ENCODE measurements around the gene NR3C2. TPM values are rescaled to one million over a fixed set of nuclear protein-coding genes. Genes with fewer than 3 reads are reported as not detected.

Gene NR3C2
- total RNA-seq, 5 donors from 2014 or later (not counting 1 experiment from before 2014, with no cell fraction given), result 33.5 to 60.4 (median 34.5) TPM

DNA sequence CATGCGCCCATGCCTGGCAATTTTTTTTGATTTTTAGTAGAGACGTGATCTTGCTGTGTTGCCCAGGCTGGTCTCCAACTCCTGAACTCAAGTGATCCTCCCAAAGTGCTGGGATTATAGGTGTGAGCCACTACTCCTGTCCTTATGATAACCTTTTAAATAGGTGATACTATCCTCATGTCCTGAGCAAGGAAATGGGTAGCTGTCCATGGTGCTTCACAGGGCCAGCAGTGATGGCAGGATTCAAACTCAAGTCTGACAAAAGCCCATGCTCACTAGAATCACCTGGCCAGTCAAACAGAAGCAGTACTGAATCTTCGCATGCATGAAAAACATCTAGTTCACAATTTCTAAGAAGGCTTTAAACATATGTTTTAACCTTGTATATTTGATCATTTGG lies 235.1 kb downstream of the NR3C2 start:
- ATAC-seq (replicated peaks in 1 of 4) (no peak), DNase-seq (no peak)
- H3K27ac Mint-ChIP-seq, result no peak overlapping the region
- no peak overlapping the region for H3K27ac ChIP-seq (ENCODE audit: low read length)
- H3K4me1 ChIP-seq (ENCODE audit: control insufficient read depth in 1 of 2, extremely low read depth in 1 of 2, insufficient read depth in 2 of 2, low read length in 2 of 2), result no peaks in the 10 kb centered on the region
- no peaks in the 10 kb centered on the region for H3K27me3 Mint-ChIP-seq
- peaks cover 10% of the 10 kb centered on the region for H3K36me3 Mint-ChIP-seq
- no peaks in the 10 kb centered on the region for H3K27me3 ChIP-seq (replicated peaks in 1 of 2; ENCODE audit: control insufficient read depth in 2 of 2, extremely low read depth in 1 of 2, insufficient read depth in 2 of 2, low read length in 1 of 2)
- ChIA-PET CTCF (interaction anchor here in 1 of 2 donors (0.6 kb wide), 1 partner anchor 518 kb away, joined by 4 read pairs; no protein-coding TSS in a partner anchor), POLR2A (no interaction called here)
- WGBS (ENCODE audit: insufficient coverage), result no CpG with 5 or more reads among the region's 3 CpGs
- H3K9me3 ChIP-seq, result no peaks in the 10 kb centered on the region
- H3K4me1 Mint-ChIP-seq, result peaks cover 21 to 44% (median 23%) of the 10 kb centered on the region in 3 donors
- no peak overlapping the region for H3K4me3 ChIP-seq (ENCODE audit: control insufficient read depth in 1 of 2, extremely low read depth in 1 of 2, low read length in 1 of 2)
- H3K4me3 Mint-ChIP-seq, result no peak overlapping the region
- no peaks in the 10 kb centered on the region for H3K9me3 Mint-ChIP-seq
- H3K36me3 ChIP-seq (ENCODE audit: control insufficient read depth in 2 of 2, extremely low read depth in 1 of 2, insufficient read depth in 1 of 2, low read length in 1 of 2), result no peaks in the 10 kb centered on the region

DNA sequence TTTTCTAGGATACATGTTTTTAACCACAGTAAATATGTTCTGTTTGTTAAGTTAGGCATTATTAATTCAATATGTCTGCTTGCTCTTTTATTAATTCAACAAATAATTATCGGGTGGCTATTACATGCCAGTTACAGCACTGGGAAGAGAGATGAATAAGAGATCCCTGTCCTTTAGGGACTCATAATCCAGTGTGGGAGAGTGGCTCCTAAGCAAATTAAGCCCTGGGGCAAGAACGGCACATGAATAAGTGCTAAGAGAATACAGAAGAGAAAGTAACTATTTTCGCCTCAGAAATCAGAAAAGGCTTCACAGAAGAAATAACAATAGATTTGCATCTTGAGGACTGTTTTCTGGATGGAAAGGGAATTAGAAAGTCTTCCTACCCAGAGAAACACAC lies 236.7 kb downstream of the NR3C2 start:
- ChIA-PET CTCF (no interaction called here), POLR2A (no interaction called here)
- WGBS (ENCODE audit: insufficient coverage), result no CpG with 5 or more reads among the region's 3 CpGs
- Histone ChIP-seq H3K4me3 (ENCODE audit: control insufficient read depth in 1 of 2, extremely low read depth in 1 of 2, low read length in 1 of 2) (no peak overlapping the region), H3K4me1 (ENCODE audit: control insufficient read depth in 1 of 2, extremely low read depth in 1 of 2, insufficient read depth in 2 of 2, low read length in 2 of 2) (no peaks in the 10 kb centered on the region), H3K9me3 (no peaks in the 10 kb centered on the region), H3K27me3 (replicated peaks in 1 of 2; ENCODE audit: control insufficient read depth in 2 of 2, extremely low read depth in 1 of 2, insufficient read depth in 2 of 2, low read length in 1 of 2) (no peaks in the 10 kb centered on the region), H3K27ac (ENCODE audit: low read length) (no peak overlapping the region), H3K36me3 (ENCODE audit: control insufficient read depth in 2 of 2, extremely low read depth in 1 of 2, insufficient read depth in 1 of 2, low read length in 1 of 2) (no peaks in the 10 kb centered on the region)
- ATAC-seq (replicated peaks in 1 of 4) (no peak), DNase-seq (no peak)
- H3K27ac Mint-ChIP-seq, result no peak overlapping the region
- H3K9me3 Mint-ChIP-seq, result no peaks in the 10 kb centered on the region
- no peak overlapping the region for H3K4me3 Mint-ChIP-seq
- no peaks in the 10 kb centered on the region for H3K27me3 Mint-ChIP-seq
- peaks cover 19 to 46% (median 25%) of the 10 kb centered on the region in 3 donors for H3K4me1 Mint-ChIP-seq
- H3K36me3 Mint-ChIP-seq, result peaks cover 7% of the 10 kb centered on the region

DNA sequence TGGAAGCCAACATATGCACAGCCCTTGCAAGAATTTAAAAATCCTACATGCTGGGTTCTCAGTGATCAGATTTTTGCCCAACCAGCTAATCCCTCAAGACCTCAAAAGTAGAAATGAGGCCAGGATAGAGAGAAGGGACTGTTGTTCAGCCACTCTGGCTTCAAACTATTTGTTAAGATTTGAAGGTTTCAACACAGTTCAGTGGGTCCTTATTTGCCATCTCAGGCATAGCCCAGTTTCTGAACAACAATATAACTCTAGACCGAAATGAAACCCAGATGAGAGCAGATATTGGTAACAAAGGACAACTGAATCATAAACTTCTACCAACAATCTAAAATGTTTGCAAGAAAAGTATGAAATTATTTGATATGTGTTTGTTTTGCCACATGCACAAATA lies 237.3 kb downstream of the NR3C2 start:
- DNase-seq (no peak), ATAC-seq (replicated peaks in 1 of 4) (no peak)
- Mint-ChIP-seq H3K27me3 (no peaks in the 10 kb centered on the region), H3K27ac (no peak overlapping the region), H3K4me3 (no peak overlapping the region), H3K36me3 (peaks cover 9% of the 10 kb centered on the region), H3K9me3 (no peaks in the 10 kb centered on the region), H3K4me1 (peaks cover 21 to 45% (median 27%) of the 10 kb centered on the region in 3 donors)
- Histone ChIP-seq H3K4me3 (ENCODE audit: control insufficient read depth in 1 of 2, extremely low read depth in 1 of 2, low read length in 1 of 2) (no peak overlapping the region), H3K27ac (ENCODE audit: low read length) (no peak overlapping the region), H3K36me3 (ENCODE audit: control insufficient read depth in 2 of 2, extremely low read depth in 1 of 2, insufficient read depth in 1 of 2, low read length in 1 of 2) (no peaks in the 10 kb centered on the region), H3K27me3 (replicated peaks in 1 of 2; ENCODE audit: control insufficient read depth in 2 of 2, extremely low read depth in 1 of 2, insufficient read depth in 2 of 2, low read length in 1 of 2) (no peaks in the 10 kb centered on the region), H3K9me3 (no peaks in the 10 kb centered on the region), H3K4me1 (ENCODE audit: control insufficient read depth in 1 of 2, extremely low read depth in 1 of 2, insufficient read depth in 2 of 2, low read length in 2 of 2) (no peaks in the 10 kb centered on the region)
- WGBS (ENCODE audit: insufficient coverage), result no CpG with 5 or more reads among the region's 1 CpG
- POLR2A ChIA-PET, result no interaction called here
- CTCF ChIA-PET, result no interaction called here

DNA sequence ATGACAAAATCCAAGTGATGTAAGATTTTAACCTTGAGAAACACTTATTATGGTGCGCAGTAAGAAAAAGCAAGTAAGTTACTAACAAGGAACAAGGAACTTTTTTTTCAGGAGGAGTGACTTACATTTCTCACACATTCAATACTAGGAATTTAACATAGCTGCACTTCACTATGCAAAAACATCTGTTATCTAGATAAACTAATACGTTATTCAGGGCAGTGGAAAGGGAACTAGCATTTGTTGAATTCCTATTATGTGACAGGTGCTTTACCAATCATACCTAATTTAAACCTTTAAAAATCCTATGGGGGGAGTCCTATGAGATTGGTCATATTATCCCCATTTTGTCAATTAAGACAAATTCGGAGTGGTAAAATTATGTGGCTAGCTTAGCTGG lies 238.0 kb downstream of the NR3C2 start:
- no peaks in the 10 kb centered on the region for H3K27me3 Mint-ChIP-seq
- CTCF ChIA-PET, result no interaction called here
- H3K36me3 ChIP-seq (ENCODE audit: control insufficient read depth in 2 of 2, extremely low read depth in 1 of 2, insufficient read depth in 1 of 2, low read length in 1 of 2), result no peaks in the 10 kb centered on the region
- no CpG with 5 or more reads among the region's 3 CpGs for WGBS (ENCODE audit: insufficient coverage)
- POLR2A ChIA-PET, result no interaction called here
- DNase-seq (no peak), ATAC-seq (replicated peaks in 1 of 4) (no peak)
- H3K27me3 ChIP-seq (replicated peaks in 1 of 2; ENCODE audit: control insufficient read depth in 2 of 2, extremely low read depth in 1 of 2, insufficient read depth in 2 of 2, low read length in 1 of 2), result no peaks in the 10 kb centered on the region
- H3K9me3 Mint-ChIP-seq, result no peaks in the 10 kb centered on the region
- peaks cover 18 to 41% (median 27%) of the 10 kb centered on the region in 3 donors for H3K4me1 Mint-ChIP-seq
- H3K27ac Mint-ChIP-seq, result no peak overlapping the region
- no peak overlapping the region for H3K27ac ChIP-seq (ENCODE audit: low read length)
- no peak overlapping the region for H3K4me3 Mint-ChIP-seq
- no peaks in the 10 kb centered on the region for H3K4me1 ChIP-seq (ENCODE audit: control insufficient read depth in 1 of 2, extremely low read depth in 1 of 2, insufficient read depth in 2 of 2, low read length in 2 of 2)
- no peak overlapping the region for H3K4me3 ChIP-seq (ENCODE audit: control insufficient read depth in 1 of 2, extremely low read depth in 1 of 2, low read length in 1 of 2)
- no peaks in the 10 kb centered on the region for H3K9me3 ChIP-seq
- H3K36me3 Mint-ChIP-seq, result peaks cover 12% of the 10 kb centered on the region

DNA sequence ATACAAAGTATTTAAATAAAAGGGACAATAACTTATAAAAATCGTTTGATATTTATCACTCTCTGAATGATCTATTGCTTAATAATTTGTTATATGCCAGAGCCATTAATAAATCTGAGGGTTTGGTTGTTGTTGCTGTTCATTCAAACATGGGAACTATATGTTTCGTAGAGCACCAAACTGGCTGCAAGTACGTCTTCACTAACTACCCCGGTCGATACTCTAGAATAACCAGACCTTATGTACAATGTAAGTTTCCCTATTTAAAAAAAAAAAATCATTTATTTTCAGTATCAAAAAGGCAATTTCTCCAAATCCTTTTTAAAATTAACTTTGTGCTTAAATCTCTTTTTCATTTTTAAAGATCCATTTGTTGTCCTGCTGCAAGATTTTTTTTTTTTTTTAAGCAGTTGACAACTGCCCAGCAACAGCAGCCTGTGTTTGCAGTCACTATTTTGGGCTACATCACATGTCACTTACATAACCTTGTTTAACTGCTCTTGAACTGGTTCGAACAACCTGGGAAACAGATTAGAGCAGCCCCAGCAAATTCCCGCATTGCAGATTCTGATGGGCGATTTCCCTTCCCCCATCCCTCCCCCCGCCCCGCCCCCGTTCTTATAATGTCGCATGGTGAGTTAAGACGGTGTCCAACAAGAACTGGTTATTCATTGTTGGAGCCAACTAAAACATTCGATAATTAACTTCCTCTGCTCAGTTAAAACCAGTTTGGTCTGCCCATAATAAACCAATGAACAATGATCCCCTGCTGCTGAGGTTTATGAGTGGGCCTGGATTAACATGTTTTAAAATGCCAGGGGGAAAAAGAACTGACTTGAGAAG lies 238.9 kb downstream of the NR3C2 start:
- ChIA-PET CTCF (no interaction called here), POLR2A (no interaction called here)
- H3K36me3 ChIP-seq (ENCODE audit: control insufficient read depth in 2 of 2, extremely low read depth in 1 of 2, insufficient read depth in 1 of 2, low read length in 1 of 2), result no peaks in the 10 kb centered on the region
- H3K27me3 Mint-ChIP-seq, result no peaks in the 10 kb centered on the region
- H3K9me3 ChIP-seq, result no peaks in the 10 kb centered on the region
- peaks cover 15 to 37% (median 24%) of the 10 kb centered on the region in 3 donors for H3K4me1 Mint-ChIP-seq
- no peak overlapping the region for H3K4me3 Mint-ChIP-seq
- no peak overlapping the region for H3K27ac Mint-ChIP-seq
- no peak overlapping the region for H3K27ac ChIP-seq (ENCODE audit: low read length)
- no CpG with 5 or more reads among the region's 14 CpGs for WGBS (ENCODE audit: insufficient coverage)
- DNase-seq (no peak), ATAC-seq (replicated peaks in 1 of 4) (no peak)
- peaks cover 9% of the 10 kb centered on the region for H3K36me3 Mint-ChIP-seq
- H3K4me3 ChIP-seq (ENCODE audit: control insufficient read depth in 1 of 2, extremely low read depth in 1 of 2, low read length in 1 of 2), result no peak overlapping the region
- H3K9me3 Mint-ChIP-seq, result no peaks in the 10 kb centered on the region
- H3K27me3 ChIP-seq (replicated peaks in 1 of 2; ENCODE audit: control insufficient read depth in 2 of 2, extremely low read depth in 1 of 2, insufficient read depth in 2 of 2, low read length in 1 of 2), result no peaks in the 10 kb centered on the region
- no peaks in the 10 kb centered on the region for H3K4me1 ChIP-seq (ENCODE audit: control insufficient read depth in 1 of 2, extremely low read depth in 1 of 2, insufficient read depth in 2 of 2, low read length in 2 of 2)

DNA sequence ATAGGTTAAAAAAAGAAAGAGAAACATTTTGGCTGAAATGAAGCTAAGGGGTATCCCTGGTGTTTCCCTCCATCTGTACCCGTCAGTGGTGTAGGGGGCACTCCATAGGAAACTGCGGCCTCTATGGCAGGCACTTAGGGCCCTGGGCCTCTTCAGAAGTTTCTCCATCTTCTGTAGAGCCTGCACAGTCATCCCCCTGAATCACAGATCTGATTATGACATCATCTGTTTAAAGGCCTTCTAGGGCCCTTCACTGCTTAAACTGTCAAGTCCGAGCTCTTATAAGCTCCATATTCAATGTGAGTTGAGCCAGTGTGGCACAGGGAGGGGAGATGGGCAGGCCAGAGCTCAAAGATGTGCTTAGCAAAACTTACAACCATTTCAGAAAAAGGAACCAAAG lies 241.3 kb downstream of the NR3C2 start:
- ATAC-seq (replicated peaks in 1 of 4) (no peak), DNase-seq (no peak)
- ChIA-PET CTCF (interaction anchor here in 1 of 2 donors (0.7 kb wide), 1 partner anchor 628 kb away, joined by 3 read pairs; no protein-coding TSS in a partner anchor), POLR2A (interaction anchor here in 1 of 2 donors (0.6 kb wide), 1 partner anchor 332 kb away, joined by 5 read pairs; no protein-coding TSS in a partner anchor)
- H3K4me1 Mint-ChIP-seq, result peaks cover 15 to 24% (median 21%) of the 10 kb centered on the region in 3 donors
- Histone ChIP-seq H3K27ac (ENCODE audit: low read length) (no peak overlapping the region), H3K4me1 (ENCODE audit: control insufficient read depth in 1 of 2, extremely low read depth in 1 of 2, insufficient read depth in 2 of 2, low read length in 2 of 2) (no peaks in the 10 kb centered on the region), H3K9me3 (no peaks in the 10 kb centered on the region), H3K27me3 (replicated peaks in 1 of 2; ENCODE audit: control insufficient read depth in 2 of 2, extremely low read depth in 1 of 2, insufficient read depth in 2 of 2, low read length in 1 of 2) (no peaks in the 10 kb centered on the region), H3K36me3 (ENCODE audit: control insufficient read depth in 2 of 2, extremely low read depth in 1 of 2, insufficient read depth in 1 of 2, low read length in 1 of 2) (no peaks in the 10 kb centered on the region), H3K4me3 (ENCODE audit: control insufficient read depth in 1 of 2, extremely low read depth in 1 of 2, low read length in 1 of 2) (no peak overlapping the region)
- no peaks in the 10 kb centered on the region for H3K9me3 Mint-ChIP-seq
- H3K27me3 Mint-ChIP-seq, result no peaks in the 10 kb centered on the region
- WGBS (ENCODE audit: insufficient coverage), result 85% methylated on average over 2 of the region's 3 CpGs
- H3K27ac Mint-ChIP-seq, result no peak overlapping the region
- no peak overlapping the region for H3K4me3 Mint-ChIP-seq
- peaks cover 12% of the 10 kb centered on the region for H3K36me3 Mint-ChIP-seq
